GM12878 (cell line): Measurements from ENCODE around the gene SLC25A41. TPM values are rescaled to one million over a fixed set of nuclear protein-coding genes. Genes with fewer than 3 reads are reported as not detected.

Experiments used
- ATAC-seq: fragments of 200-7000 bp; cut with Tn5 transposase; 3 replicates; pipeline ENCODE4 v1.9.1; 2020; ENCODE audit warnings: mild to moderate bottlenecking, moderate library complexity
- BruUV-seq: library from RNA; stranded (reverse); fragments of 400-500 nt; replicated peaks from 2 replicates; lab custom pipeline; 2021; lab: Mats Ljungman, UMichigan
- CTCF ChIA-PET: fragments of 300-600 bp; sonication (Branson Sonifier 250); formaldehyde crosslinking; extraction: SDS; loops from one replicate; lab custom pipeline; 2021; ENCODE audit warnings: inconsistent platforms; lab: Yijun Ruan, JAX
- POLR2A ChIA-PET: fragments of 350-600 bp; formaldehyde crosslinking; extraction: SDS; loops from one replicate; lab custom pipeline; 2021; ENCODE audit warnings: inconsistent platforms; lab: Charles Lee
- RAD21 ChIA-PET: fragments of 300-600 bp; sonication (Branson Sonifier 250); formaldehyde crosslinking; loops from one replicate; lab custom pipeline; 2023; ENCODE audit warnings: antibody characterized with exemption; ENCODE audit not compliant: unreplicated experiment; lab: Charles Lee
- SMC1A ChIA-PET: fragments of 300-600 bp; sonication (Branson Sonifier 250); formaldehyde crosslinking; loops from one replicate; lab custom pipeline; 2023; ENCODE audit not compliant: unreplicated experiment, uncharacterized antibody; lab: Charles Lee
- DNase-seq: peaks from one replicate; pipeline ENCODE4 v3.0.0-alpha.2; 2011; ENCODE audit warnings: low read depth, low spot score
- FAIRE-seq: peaks from 3 replicates; lab custom pipeline; 2011; peaks lifted over from hg19 to GRCh38; lab: Jason Lieb, UNC
- H2AFZ ChIP-seq: 2 replicates; pipeline ENCODE4 v1.6.0; 2011; ENCODE audit warnings: low read depth, low read length, control low read depth; ENCODE audit not compliant: control insufficient read depth
- H3K27ac ChIP-seq: 2 replicates; pipeline ENCODE4 v1.5.1; 2011; ENCODE audit warnings: control low read depth; ENCODE audit not compliant: control insufficient read depth, insufficient read depth
- H3K27me3 ChIP-seq, 2 experiments: replicated peaks in 1 of 2; 2 replicates each; pipeline versions ENCODE4 v1.6.0 to v1.6.1; 2011; ENCODE audit warnings: low read length in 1 of 2; ENCODE audit not compliant: control insufficient read depth in 2 of 2, insufficient read depth in 2 of 2
- H3K36me3 ChIP-seq, 2 experiments: 2 replicates each; pipeline ENCODE4 v1.5.1; 2011; ENCODE audit warnings: low read length in 1 of 2; ENCODE audit not compliant: control insufficient read depth in 2 of 2, insufficient read depth in 2 of 2
- H3K4me1 ChIP-seq: 2 replicates; pipeline ENCODE4 v1.6.1; 2011; ENCODE audit warnings: mild to moderate bottlenecking, low read length, moderate library complexity, mixed read lengths; ENCODE audit not compliant: control insufficient read depth, insufficient read depth
- H3K4me2 ChIP-seq: 2 replicates; pipeline ENCODE4 v1.6.0; 2011; ENCODE audit warnings: control low read depth; ENCODE audit not compliant: control insufficient read depth, insufficient read depth
- H3K4me3 ChIP-seq: fragments of 200-600 bp; sonication (generic); 2 replicates; pipeline ENCODE4 v1.5.1; 2016
- H3K79me2 ChIP-seq: 2 replicates; pipeline ENCODE4 v1.6.0; 2011; ENCODE audit warnings: low read length; ENCODE audit not compliant: control insufficient read depth, insufficient read depth
- H3K9ac ChIP-seq: 2 replicates; pipeline ENCODE4 v1.8.0; 2011; ENCODE audit warnings: low read length, control low read depth, mixed read lengths; ENCODE audit not compliant: control insufficient read depth, insufficient read depth
- H3K9me3 ChIP-seq: replicated peaks from 3 replicates; pipeline ENCODE4 v1.5.1; 2011; ENCODE audit warnings: mild to moderate bottlenecking, low read length; ENCODE audit not compliant: control insufficient read depth, insufficient read depth
- H4K20me1 ChIP-seq: 2 replicates; pipeline ENCODE4 v1.6.0; 2011; ENCODE audit not compliant: control insufficient read depth, insufficient read depth
- FOS ChIP-seq: IDR thresholded peaks from 3 replicates; pipeline ENCODE4 v1.6.1; 2011; ENCODE audit warnings: borderline replicate concordance; ENCODE audit not compliant: insufficient read length; ENCODE audit errors: extremely low read depth
- IKZF1 ChIP-seq: fragments of 450-650 bp; conservative IDR thresholded peaks from 2 replicates; pipeline ENCODE4 v1.6.1; 2017; ENCODE audit warnings: antibody characterized with exemption, mild to moderate bottlenecking
- MEF2B ChIP-seq: fragments of 450-650 bp; IDR thresholded peaks from 2 replicates; pipeline ENCODE4 v1.6.1; 2018; ENCODE audit warnings: mild to moderate bottlenecking, moderate library complexity; ENCODE audit not compliant: partially characterized antibody, poor library complexity, severe bottlenecking
- MYB ChIP-seq: fragments of 150-350 bp; IDR thresholded peaks from 2 replicates; pipeline ENCODE4 v1.6.1; 2014; ENCODE audit warnings: mild to moderate bottlenecking, low read depth, low read length, borderline replicate concordance
- NRF1 ChIP-seq: conservative IDR thresholded peaks from 2 replicates; pipeline ENCODE4 v1.6.1; 2011; ENCODE audit warnings: mild to moderate bottlenecking, low read depth, low read length, improper control_type of control experiment
- POLR2A ChIP-seq: IDR thresholded peaks from 2 replicates; pipeline ENCODE4 v1.6.1; 2011; ENCODE audit warnings: low read depth, mild to moderate bottlenecking, low read length
- RB1 ChIP-seq: fragments of 450-650 bp; formaldehyde crosslinking; IDR thresholded peaks from 2 replicates; pipeline ENCODE4 v1.6.1; 2017; ENCODE audit warnings: mild to moderate bottlenecking, borderline replicate concordance
- TBL1XR1 ChIP-seq: IDR thresholded peaks from 2 replicates; pipeline ENCODE4 v1.6.1; 2012; ENCODE audit warnings: low read depth, low read length, improper control_type of control experiment
- WGBS: methylation state at CpG from one replicate; pipeline ENCODE4 v1.1.6; 2016; ENCODE audit warnings: low lambda C conversion rate; ENCODE audit not compliant: insufficient replicate concordance, insufficient coverage; ENCODE audit errors: missing lambda C conversion rate; 5-methylcytosine and 5-hydroxymethylcytosine counted together
- in situ Hi-C: fragments of 300-500 bp; cut with MboI; formaldehyde crosslinking; loops from 9 replicates; pipeline ENCODE4 v1.14.3; 2018; ENCODE audit warnings: mixed read lengths
- intact Hi-C: fragments of 100-400 bp; cut with micrococcal nuclease; formaldehyde crosslinking; loops from one replicate; pipeline ENCODE4 v1.14.2; 2022; ENCODE audit not compliant: unreplicated experiment
- polyA plus RNA-seq, 11 experiments: library from polyadenylated mRNA; depleted of rRNA in 4 of 11; unstranded in 6 of 11; stranded (reverse) in 5 of 11; fragments of >200 nt; fragmentation: Nextera tagmentation in 4 of 11; fragmentation: Illumina TruSeq in 1 of 11; extraction: Ambion mirVana in 4 of 11; extraction: Trizol in 1 of 11; gene quantifications; 1 replicate in 1 of 11; 2 replicates in 10 of 11; pipeline versions ENCODE4 v1.2.1 to v1.2.3, GENCODE V29; 2011 to 2016; ENCODE audit warnings: inconsistent platforms in 2 of 11, missing spikeins in 2 of 11, low read depth in 1 of 11
- total RNA-seq, 4 experiments: library from RNA; depleted of rRNA in 3 of 4; stranded (reverse); fragments of >200 nt in 3 of 4; fragmentation: Illumina TruSeq in 1 of 4; extraction: Trizol in 1 of 4; gene quantifications; 2 replicates each; pipeline versions ENCODE4 v1.2.1 to v1.2.3, GENCODE V29; 2013 to 2021
- TF ChIP-seq, protein P1 (sequence below): IDR thresholded peaks from 2 replicates; pipeline ENCODE4 v1.6.1; 2012; ENCODE audit warnings: mild to moderate bottlenecking, low read depth, low read length

SLC25A41 gene
- total and polyA plus RNA-seq, 10 of the 15 experiments (the other 5 are each of a cell fraction or from before 2014, with no cell fraction given): 0.23 to 1.2 (median 0.43) TPM; not detected in 2

DNA sequence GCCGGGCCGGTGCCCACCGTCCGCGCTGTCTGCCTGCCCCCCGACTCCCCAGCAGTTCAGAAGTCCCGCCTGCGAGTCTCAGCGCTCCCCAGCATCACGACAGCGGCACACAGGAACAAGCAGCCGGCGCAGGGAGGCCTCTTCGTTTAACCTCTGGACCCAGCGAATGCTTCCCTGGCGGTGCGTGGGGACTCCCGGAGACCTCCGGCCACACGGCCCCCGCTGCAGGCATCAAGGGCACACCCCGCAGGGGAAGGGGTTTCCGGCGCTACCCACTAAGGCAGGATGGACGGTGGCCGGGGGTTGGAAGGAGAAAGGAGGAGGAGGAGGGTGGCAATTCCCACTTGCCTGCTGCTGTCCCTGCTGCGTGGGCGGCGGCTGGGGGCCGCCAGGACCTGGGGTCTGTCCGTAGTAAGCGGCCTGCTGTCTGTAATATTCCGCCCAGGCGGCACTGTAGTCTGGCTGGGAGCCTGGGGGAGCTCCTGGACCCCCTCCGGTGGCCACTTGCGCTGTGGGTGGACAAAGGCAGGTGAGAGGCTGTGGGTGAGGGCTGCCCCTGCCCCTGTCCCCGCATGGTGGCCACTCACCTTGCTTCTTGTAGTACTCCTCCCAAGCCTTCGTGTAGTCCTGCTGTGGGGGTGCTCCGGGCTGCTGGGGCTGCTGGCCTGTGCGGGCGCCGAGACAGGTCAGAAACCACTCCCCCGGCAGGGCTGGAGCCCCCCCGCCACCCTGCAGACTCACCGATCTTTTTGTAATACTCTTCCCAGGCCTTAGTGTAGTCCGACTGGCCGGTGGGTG lies 18.6 kb downstream of the SLC25A41 start:
- POLR2A ChIA-PET: no interaction called here
- FAIRE-seq (no peak), ATAC-seq (no peak), DNase-seq (no peak)
- Histone ChIP-seq H3K9me3 (no peaks in the 10 kb centered on the region), H3K27me3 (no peaks in the 10 kb centered on the region), H2AFZ (no peak overlapping the region), H3K36me3 (peaks cover 22 to 45% of the 10 kb centered on the region in 2 experiments; a peak in 3 of 4 replicates), H3K27ac (no peak overlapping the region), H3K9ac (no peak overlapping the region), H4K20me1 (peaks cover 7% of the 10 kb centered on the region; the same call in 1 of the 2 replicates), H3K4me2 (no peak overlapping the region), H3K79me2 (peaks cover 5% of the 10 kb centered on the region), H3K4me3 (no peak overlapping the region), H3K4me1 (no peaks in the 10 kb centered on the region)
- SMC1A ChIA-PET: no interaction called here
- in situ Hi-C loops (no loop called here), intact Hi-C loops (no loop called here)
- TF ChIP-seq MEF2B (no peak), NRF1 (no peak), POLR2A (peak; percentile 18; the same call in 1 of the 2 replicates), RB1 (no peak)
- RAD21 ChIA-PET: no interaction called here
- WGBS: 94% methylated on average over 47 of the region's 47 CpGs
- CTCF ChIA-PET: no interaction called here
- BruUV-seq: no TSS peak

DNA sequence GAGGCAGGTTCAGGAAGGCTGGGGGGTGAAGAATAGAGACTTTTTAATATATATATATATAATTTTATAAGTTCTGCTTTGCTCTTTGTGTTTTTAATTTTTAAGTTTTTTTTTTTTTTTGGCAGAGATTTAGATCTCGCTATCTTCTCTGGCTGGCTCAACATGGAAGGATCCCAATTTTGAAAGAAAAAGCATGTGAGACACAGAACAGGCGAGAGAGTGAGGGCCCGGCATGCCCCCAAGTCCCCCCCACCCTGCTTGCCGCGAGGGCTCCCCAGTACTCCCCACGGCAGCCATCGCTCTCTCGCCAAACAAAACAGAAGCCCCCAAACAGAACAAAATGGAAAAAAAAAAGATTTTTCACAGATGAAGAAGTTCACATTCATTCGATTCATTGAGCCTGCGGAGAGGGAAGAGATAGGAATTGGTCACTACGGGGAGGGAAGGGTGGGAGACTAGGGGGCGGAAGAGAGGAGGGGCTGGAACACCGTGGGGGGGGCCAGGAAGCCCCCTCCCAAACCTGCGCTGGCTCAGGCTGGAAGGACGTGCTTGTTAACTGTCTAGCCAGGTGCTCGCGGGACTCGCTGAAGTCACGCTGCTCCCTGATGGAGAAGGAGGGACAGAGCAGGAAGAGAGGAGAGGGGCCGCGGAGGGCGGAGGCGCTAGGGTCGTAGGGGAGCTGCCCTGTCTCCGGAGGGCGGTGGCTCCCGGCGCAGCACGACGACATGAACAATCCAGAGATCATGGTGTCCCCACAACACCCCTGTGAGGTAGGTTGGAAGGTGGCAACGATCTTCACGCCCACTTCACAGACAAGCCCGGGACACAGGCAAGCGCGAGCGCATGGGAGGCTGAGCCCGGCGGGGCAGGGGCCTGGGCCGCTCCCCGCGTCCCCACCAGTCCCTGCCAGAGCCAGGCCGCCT lies 19.6 kb downstream of the SLC25A41 start:
- 95% methylated on average over 32 of the region's 42 CpGs for WGBS
- H4K20me1 ChIP-seq: no peaks in the 10 kb centered on the region
- no peaks in the 10 kb centered on the region for H3K27me3 ChIP-seq
- intact Hi-C loops: no loop called here
- ATAC-seq: no peak
- H3K9ac ChIP-seq: no peak overlapping the region
- TF ChIP-seq, protein P1, sequence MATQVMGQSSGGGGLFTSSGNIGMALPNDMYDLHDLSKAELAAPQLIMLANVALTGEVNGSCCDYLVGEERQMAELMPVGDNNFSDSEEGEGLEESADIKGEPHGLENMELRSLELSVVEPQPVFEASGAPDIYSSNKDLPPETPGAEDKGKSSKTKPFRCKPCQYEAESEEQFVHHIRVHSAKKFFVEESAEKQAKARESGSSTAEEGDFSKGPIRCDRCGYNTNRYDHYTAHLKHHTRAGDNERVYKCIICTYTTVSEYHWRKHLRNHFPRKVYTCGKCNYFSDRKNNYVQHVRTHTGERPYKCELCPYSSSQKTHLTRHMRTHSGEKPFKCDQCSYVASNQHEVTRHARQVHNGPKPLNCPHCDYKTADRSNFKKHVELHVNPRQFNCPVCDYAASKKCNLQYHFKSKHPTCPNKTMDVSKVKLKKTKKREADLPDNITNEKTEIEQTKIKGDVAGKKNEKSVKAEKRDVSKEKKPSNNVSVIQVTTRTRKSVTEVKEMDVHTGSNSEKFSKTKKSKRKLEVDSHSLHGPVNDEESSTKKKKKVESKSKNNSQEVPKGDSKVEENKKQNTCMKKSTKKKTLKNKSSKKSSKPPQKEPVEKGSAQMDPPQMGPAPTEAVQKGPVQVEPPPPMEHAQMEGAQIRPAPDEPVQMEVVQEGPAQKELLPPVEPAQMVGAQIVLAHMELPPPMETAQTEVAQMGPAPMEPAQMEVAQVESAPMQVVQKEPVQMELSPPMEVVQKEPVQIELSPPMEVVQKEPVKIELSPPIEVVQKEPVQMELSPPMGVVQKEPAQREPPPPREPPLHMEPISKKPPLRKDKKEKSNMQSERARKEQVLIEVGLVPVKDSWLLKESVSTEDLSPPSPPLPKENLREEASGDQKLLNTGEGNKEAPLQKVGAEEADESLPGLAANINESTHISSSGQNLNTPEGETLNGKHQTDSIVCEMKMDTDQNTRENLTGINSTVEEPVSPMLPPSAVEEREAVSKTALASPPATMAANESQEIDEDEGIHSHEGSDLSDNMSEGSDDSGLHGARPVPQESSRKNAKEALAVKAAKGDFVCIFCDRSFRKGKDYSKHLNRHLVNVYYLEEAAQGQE: no peak
- TF ChIP-seq TBL1XR1: no peak
- TF ChIP-seq RB1: no peak
- no peak for TF ChIP-seq IKZF1
- TF ChIP-seq FOS: no peak
- TF ChIP-seq MYB: no peak
- POLR2A ChIA-PET: no interaction called here
- H2AFZ ChIP-seq: no peak overlapping the region
- no peak for DNase-seq
- no peaks in the 10 kb centered on the region for H3K9me3 ChIP-seq
- FAIRE-seq: no peak
- no peak overlapping the region for H3K4me2 ChIP-seq
- no peak overlapping the region for H3K4me3 ChIP-seq
- no peaks in the 10 kb centered on the region; the same call in 1 of the 2 replicates for H3K79me2 ChIP-seq
- H3K36me3 ChIP-seq: peaks cover 15 to 38% of the 10 kb centered on the region in 2 experiments; a peak in 3 of 4 replicates
- no peak overlapping the region for H3K27ac ChIP-seq
- H3K4me1 ChIP-seq: no peaks in the 10 kb centered on the region
- CTCF ChIA-PET: no interaction called here
- RAD21 ChIA-PET: no interaction called here
- BruUV-seq: TSS peak; percentile 60
- in situ Hi-C loops: no loop called here
- SMC1A ChIA-PET: no interaction called here
